HG02943 (cell line): ENCODE data around the gene LIPE.
A peak's percentile ranks its signal among the peaks of the same experiment; 100 is the strongest.
"Not testable (repeated sequence)": the region's sequence is repeated elsewhere in the genome, so short reads cannot be mapped to it uniquely, and the experiment has no call there.

Source experiments
- ATAC-seq: cut with Tn5 transposase; IDR thresholded peaks from one replicate; pipeline ENCODE4 v1.9.1; 2021; ENCODE audit warnings: mild to moderate bottlenecking, low read depth, moderate library complexity; ENCODE audit not compliant: unreplicated experiment

Gene LIPE

GRCh38 chr19:42427313-42427712 lies at the start of gene LIPE:
Gene LIPE (minus strand): TSS chr19:42427388. CDS start chr19:42427149, 239 bp downstream.
- ATAC-seq = no peak

- ATAC-seq = no peak
Observed at GRCh38 chr19:42475366-42475765, 48.2 kb upstream of the LIPE start.

- ATAC-seq = no peak
Observed at GRCh38 chr19:42474743-42475142, 47.6 kb upstream of the LIPE start.

GRCh38 chr19:42473686-42474085 lies 46.5 kb upstream of the LIPE start:
- no peak for ATAC-seq

- no peak for ATAC-seq
Observed at GRCh38 chr19:42472402-42473147, 45.4 kb upstream of the LIPE start.

GRCh38 chr19:42471554-42472249 lies 44.5 kb upstream of the LIPE start:
- ATAC-seq = no peak

- ATAC-seq = no peak
Observed at GRCh38 chr19:42469311-42470235, 42.4 kb upstream of the LIPE start.

- no peak for ATAC-seq
Observed at GRCh38 chr19:42468273-42468796, 41.1 kb upstream of the LIPE start.

- ATAC-seq = no peak
Observed at GRCh38 chr19:42467183-42467760, 40.1 kb upstream of the LIPE start.

- ATAC-seq = no peak
Observed at GRCh38 chr19:42466521-42467182, 39.5 kb upstream of the LIPE start.

- no peak for ATAC-seq
Observed at GRCh38 chr19:42465827-42466280, 38.7 kb upstream of the LIPE start.

GRCh38 chr19:42461700-42462324 lies 34.6 kb upstream of the LIPE start:
- ATAC-seq = no peak

GRCh38 chr19:42461231-42461630 lies 34.0 kb upstream of the LIPE start:
- ATAC-seq = not testable (repeated sequence)

GRCh38 chr19:42459926-42460325 lies 32.7 kb upstream of the LIPE start:
- no peak for ATAC-seq

GRCh38 chr19:42455621-42456081 lies 28.5 kb upstream of the LIPE start:
- no peak for ATAC-seq

GRCh38 chr19:42455086-42455485 lies 27.9 kb upstream of the LIPE start:
- ATAC-seq = no peak

GRCh38 chr19:42452590-42452989 lies 25.4 kb upstream of the LIPE start:
- ATAC-seq = no peak

GRCh38 chr19:42450314-42450934 lies 23.2 kb upstream of the LIPE start:
- ATAC-seq = peak; percentile 90

- ATAC-seq = not testable (repeated sequence)
Observed at GRCh38 chr19:42448306-42448705, 21.1 kb upstream of the LIPE start.
